GM23248 (cell line): ENCODE measurements around the gene HDAC4.

Experiments used
- EZH2 ChIP-seq: fragments of 200-600 bp; sonication (generic); IDR thresholded peaks from 2 replicates; pipeline ENCODE4 v1.6.1; 2018; ENCODE audit warnings: antibody characterized with exemption, mild to moderate bottlenecking; ENCODE audit not compliant: insufficient read depth, poor library complexity, severe bottlenecking
- EZH2phosphoT487 ChIP-seq: fragments of 200-600 bp; sonication (generic); IDR thresholded peaks from 2 replicates; pipeline ENCODE4 v1.6.1; 2018; ENCODE audit warnings: antibody characterized with exemption, moderate library complexity, mild to moderate bottlenecking, low read depth; ENCODE audit not compliant: insufficient read depth

DNA sequence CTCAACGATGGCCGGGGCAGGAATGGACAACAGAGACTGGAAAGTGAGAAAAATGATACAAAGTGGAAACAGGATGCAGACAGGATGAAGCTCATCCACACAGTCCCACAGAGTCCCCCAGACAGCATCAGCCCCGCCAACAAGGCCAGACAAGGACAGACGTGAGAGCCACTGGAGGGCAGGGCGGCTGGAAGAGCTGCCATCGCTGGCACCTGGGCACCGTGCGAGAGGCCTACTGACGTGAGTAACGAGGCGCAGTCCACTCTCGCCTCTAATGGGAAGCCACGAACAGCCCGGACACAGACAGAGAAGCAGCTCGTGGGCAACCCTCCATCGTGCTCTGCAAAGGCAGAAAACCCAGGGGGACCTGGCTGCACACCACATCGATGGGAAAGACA lies 17.1 kb downstream of the HDAC4 start:
- TF ChIP-seq EZH2phosphoT487 (no peak), EZH2 (no peak)
